ENCODE measurements around the gene CCDC188.

GRCh38 chr22:20170170-20170569 is 19.3 kb upstream of the CCDC188 start:
- TF ChIP-seq CTCF (conservative IDR thresholded peaks at IDR 0.05; ENCODE audit: low read depth, low read length) = no peak
- TF ChIP-seq EZH2 (IDR thresholded peaks at IDR 0.05; ENCODE audit: low read length, unreplicated experiment) = no peak
- TF ChIP-seq EZH2phosphoT487 (IDR thresholded peaks at IDR 0.05; ENCODE audit: borderline replicate concordance, low read length) = no peak

All from PC-3 (cell line).